Retinal pigment epithelial cell (primary cell): Measurements from ENCODE around the gene CBFB.

Source experiments
- DNase-seq: peaks from one replicate; pipeline ENCODE4 v3.0.0-alpha.2; 2010; ENCODE audit warnings: low read depth
- H3K4me3 ChIP-seq: 2 replicates; pipeline ENCODE4 v1.5.1; 2011; ENCODE audit warnings: mild to moderate bottlenecking, low read length, control low read depth, moderate library complexity
- TF ChIP-seq, protein P1 (sequence below): conservative IDR thresholded peaks from 2 replicates; pipeline ENCODE4 v1.5.1; 2011; ENCODE audit warnings: low read depth, low read length, control low read depth, inconsistent platforms

CBFB gene

DNA sequence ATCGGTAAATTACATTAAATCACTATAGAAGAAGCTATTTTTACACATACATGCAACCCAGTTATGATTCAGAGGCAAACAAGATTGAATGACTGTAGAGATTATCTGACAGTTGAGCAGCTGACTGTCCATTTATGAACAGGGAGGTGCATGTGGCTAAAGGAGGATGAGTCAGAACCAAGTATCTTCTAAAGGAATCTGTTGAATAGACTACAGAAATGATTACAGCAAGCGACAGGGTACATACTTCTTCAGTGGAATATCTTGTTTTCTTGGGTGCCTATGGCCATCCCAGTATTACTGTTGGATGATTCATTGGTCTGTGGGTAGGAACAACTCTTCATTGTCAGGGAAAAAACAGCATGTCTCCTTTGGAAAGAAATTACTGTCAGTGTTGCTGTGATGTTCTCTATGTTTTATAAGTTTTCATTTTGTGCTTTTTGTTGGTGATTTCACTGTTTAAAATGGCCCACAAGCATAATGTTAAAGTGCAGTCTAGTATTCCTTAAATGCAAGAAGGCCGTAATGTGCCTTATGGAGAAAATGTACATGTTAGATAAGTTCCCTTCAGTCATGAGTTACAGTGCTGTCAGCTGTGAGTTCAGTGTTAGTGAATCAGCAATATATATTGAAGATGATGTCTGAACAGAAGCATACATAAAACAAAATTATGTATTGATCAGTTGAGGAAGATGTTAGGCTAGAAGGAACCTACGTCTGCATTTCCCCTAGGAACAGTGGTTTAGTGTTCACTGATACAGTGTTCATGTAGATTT lies 27.0 kb downstream of the CBFB start:
- peak; percentile 13 for DNase-seq
- no peak overlapping the region for H3K4me3 ChIP-seq
- TF ChIP-seq, protein P1, sequence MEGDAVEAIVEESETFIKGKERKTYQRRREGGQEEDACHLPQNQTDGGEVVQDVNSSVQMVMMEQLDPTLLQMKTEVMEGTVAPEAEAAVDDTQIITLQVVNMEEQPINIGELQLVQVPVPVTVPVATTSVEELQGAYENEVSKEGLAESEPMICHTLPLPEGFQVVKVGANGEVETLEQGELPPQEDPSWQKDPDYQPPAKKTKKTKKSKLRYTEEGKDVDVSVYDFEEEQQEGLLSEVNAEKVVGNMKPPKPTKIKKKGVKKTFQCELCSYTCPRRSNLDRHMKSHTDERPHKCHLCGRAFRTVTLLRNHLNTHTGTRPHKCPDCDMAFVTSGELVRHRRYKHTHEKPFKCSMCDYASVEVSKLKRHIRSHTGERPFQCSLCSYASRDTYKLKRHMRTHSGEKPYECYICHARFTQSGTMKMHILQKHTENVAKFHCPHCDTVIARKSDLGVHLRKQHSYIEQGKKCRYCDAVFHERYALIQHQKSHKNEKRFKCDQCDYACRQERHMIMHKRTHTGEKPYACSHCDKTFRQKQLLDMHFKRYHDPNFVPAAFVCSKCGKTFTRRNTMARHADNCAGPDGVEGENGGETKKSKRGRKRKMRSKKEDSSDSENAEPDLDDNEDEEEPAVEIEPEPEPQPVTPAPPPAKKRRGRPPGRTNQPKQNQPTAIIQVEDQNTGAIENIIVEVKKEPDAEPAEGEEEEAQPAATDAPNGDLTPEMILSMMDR: no peak

DNA sequence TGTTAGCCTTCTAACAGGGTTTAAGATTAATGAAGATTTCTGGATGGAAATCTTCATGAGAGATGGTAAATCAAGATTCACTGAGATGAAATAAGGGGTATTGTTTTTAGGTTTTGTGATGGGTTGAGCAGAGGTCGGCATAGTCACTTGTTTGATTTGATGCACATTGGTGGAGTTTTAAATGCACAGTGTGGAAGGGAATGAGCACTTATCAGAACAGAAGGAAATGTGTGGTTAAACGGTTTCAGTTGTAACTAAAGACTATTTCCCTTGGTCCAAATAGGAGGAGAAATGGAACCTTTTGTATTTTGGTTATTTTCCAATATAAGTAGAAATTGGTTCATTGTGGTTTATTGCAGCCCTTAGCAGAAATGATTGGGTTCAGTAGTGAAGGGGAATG lies 34.1 kb downstream of the CBFB start:
- TF ChIP-seq, protein P1: no peak
- H3K4me3 ChIP-seq: no peak overlapping the region

DNA sequence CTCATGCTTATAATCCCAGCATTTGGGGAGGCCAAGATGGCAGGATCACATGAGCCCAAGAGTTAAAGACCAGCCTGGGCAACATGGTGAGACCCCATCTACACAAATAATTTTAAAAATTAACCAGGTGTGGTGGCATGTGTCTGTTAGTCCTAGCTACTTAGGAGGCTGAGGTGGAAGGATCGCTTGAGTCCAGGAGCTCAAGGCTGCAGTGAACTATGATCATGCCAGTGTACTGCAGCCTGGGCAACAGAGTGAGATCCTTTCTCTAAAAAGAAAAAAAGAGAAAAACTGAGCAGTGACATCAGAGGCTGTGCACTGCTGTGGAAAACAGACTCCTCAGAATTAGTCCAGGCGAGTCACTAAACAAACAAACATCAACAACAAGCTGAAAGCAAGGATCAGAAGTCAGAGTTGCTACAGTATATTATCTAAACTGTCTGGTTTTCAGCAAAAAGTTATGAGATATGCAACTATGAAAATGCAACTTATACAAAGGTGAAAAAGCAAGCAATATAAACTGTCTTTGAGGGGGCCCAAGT lies 39.3 kb downstream of the CBFB start:
- no peak for DNase-seq
- no peak overlapping the region for H3K4me3 ChIP-seq
- TF ChIP-seq, protein P1: no peak

More for the DNA sequence above, 34.1 kb downstream of the CBFB start:
- no peak for DNase-seq

DNA sequence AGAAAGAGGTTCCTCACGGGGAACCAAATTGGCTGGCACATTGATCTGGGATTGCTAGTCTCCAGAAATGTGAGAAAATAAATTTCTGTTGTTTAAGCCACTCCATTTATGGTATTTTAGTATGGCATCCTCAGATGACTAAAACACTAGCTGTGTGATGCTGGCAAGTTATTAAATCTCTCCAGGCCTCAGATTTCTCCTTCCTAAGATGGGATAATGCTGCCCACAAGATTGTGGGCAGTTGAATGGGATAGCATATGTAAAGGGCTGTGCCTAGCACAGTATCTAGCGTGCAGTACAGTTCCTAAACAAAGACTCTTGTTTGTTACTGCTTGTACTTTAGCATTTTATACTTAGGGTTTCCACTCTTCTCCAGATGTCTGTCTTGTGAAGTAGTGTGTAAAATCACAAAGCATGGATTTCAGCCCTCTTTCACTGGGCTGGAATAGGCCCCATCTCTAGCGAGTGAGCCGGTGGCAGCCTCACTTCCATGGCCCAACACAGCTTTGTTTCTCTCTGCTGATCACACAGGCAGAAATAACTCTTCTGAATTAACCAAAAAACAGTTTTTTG lies 42.6 kb downstream of the CBFB start:
- TF ChIP-seq, protein P1: no peak
- DNase-seq: no peak
- H3K4me3 ChIP-seq: no peak overlapping the region

DNA sequence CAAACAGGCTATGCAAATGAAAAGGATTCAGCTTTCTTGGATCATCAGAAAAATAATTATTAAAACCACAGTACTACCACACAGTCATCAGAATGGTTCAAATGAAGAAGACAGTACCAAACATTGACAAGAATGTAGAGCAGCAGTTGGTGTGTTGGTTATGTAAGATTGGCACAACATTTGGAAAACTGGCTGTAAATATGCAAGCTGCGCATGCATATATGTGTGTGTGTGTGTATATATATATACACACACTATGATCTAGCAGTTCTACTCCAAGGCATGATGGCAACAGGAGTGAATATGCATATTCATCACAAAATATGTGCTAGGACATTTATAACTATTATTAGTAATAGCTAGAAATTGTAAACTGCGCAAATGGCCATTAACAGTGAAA lies 46.4 kb downstream of the CBFB start:
- no peak overlapping the region for H3K4me3 ChIP-seq
- DNase-seq: no peak
- TF ChIP-seq, protein P1: no peak

DNA sequence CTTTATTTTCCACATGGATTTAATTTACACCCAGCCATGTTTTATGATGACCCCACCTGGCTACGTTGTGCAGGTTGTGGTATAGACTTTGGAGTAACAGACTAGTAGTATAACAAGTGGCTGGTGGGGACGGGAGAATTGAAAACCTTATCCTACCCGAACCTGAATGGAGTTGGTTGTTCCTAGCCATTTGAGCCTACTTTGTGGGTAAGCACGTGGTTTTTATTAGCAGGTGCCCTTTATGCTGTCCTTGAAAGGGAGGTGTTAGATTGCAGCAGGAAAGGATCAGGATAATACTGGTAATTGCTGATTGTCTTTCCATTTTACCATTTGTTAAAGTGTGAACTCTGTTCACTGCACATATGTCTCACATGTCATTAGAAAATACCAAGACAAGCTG lies 48.9 kb downstream of the CBFB start:
- DNase-seq: no peak
- H3K4me3 ChIP-seq: no peak overlapping the region
- TF ChIP-seq, protein P1: no peak

DNA sequence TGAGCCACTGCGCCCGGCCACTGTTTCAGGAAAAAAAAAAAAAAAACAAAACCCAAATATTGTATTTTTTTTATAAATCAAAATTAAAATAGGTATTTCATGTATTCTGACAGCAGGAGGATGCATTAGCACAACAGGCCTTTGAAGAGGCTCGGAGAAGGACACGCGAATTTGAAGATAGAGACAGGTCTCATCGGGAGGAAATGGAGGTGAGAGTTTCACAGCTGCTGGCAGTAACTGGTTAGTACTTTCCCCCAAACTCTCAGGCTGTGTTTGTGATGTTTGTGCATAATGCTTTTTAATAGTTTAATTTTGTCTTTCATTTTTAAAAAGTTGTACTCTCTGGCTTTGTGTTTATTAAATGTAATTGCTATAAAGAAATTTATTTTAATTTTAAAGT lies 53.2 kb downstream of the CBFB start:
- DNase-seq: no peak
- TF ChIP-seq, protein P1: no peak
- no peak overlapping the region for H3K4me3 ChIP-seq
